Loucy (cell line): ENCODE measurements around the gene ASF1B.

Source experiments
- H2AFZ ChIP-seq: fragments of 200-600 bp; sonication (generic); 2 replicates; pipeline ENCODE4 v1.6.0; 2016; ENCODE audit warnings: antibody characterized with exemption, mild to moderate bottlenecking, low read length, moderate library complexity
- H3F3A ChIP-seq: fragments of 200-600 bp; 2 replicates; pipeline ENCODE4 v1.6.0; 2016; ENCODE audit warnings: antibody characterized with exemption, low read depth, mild to moderate bottlenecking
- H3K27me3 ChIP-seq: fragments of 200-600 bp; sonication (generic); 2 replicates; pipeline ENCODE4 v1.6.1; 2014; ENCODE audit warnings: low read length, mild to moderate bottlenecking; ENCODE audit not compliant: insufficient read depth, poor library complexity, severe bottlenecking
- H3K36me3 ChIP-seq: fragments of 200-600 bp; sonication (generic); 2 replicates; pipeline ENCODE4 v1.6.1; 2016; ENCODE audit warnings: low read length; ENCODE audit not compliant: insufficient read depth
- H3K4me1 ChIP-seq: fragments of 200-600 bp; sonication (generic); 2 replicates; pipeline ENCODE4 v1.5.1; 2014; ENCODE audit warnings: low read length, mild to moderate bottlenecking; ENCODE audit not compliant: insufficient read depth, poor library complexity, severe bottlenecking
- H3K4me2 ChIP-seq: fragments of 200-600 bp; sonication (generic); 2 replicates; pipeline ENCODE4 v1.6.0; 2014; ENCODE audit warnings: antibody characterized with exemption, low read length, low read depth, mild to moderate bottlenecking; ENCODE audit not compliant: poor library complexity, severe bottlenecking
- H3K4me3 ChIP-seq: fragments of 200-600 bp; sonication (generic); 2 replicates; pipeline ENCODE4 v1.5.1; 2014; ENCODE audit warnings: low read length, mild to moderate bottlenecking, mixed read lengths; ENCODE audit not compliant: poor library complexity, severe bottlenecking
- H3K79me2 ChIP-seq: fragments of 200-600 bp; sonication (generic); 2 replicates; pipeline ENCODE4 v1.6.1; 2014; ENCODE audit warnings: low read length; ENCODE audit not compliant: insufficient read depth
- H3K9ac ChIP-seq: fragments of 200-600 bp; sonication (generic); 2 replicates; pipeline ENCODE4 v1.6.0; 2014; ENCODE audit warnings: mild to moderate bottlenecking, low read depth, low read length, moderate library complexity; ENCODE audit not compliant: poor library complexity, severe bottlenecking
- H3K9me2 ChIP-seq: fragments of 200-600 bp; sonication (generic); replicated peaks from 2 replicates; pipeline ENCODE4 v1.6.1; 2016; ENCODE audit warnings: low read depth, low read length, mixed read lengths
- H3K9me3 ChIP-seq: fragments of 200-600 bp; sonication (generic); 2 replicates; pipeline ENCODE4 v1.6.1; 2014; ENCODE audit warnings: mild to moderate bottlenecking, antibody characterized with exemption, low read length, low read depth; ENCODE audit not compliant: insufficient read depth
- H4K20me1 ChIP-seq: fragments of 200-600 bp; sonication (generic); 2 replicates; pipeline ENCODE4 v1.6.0; 2014; ENCODE audit warnings: antibody characterized with exemption, low read length, mild to moderate bottlenecking; ENCODE audit not compliant: insufficient read depth, poor library complexity, severe bottlenecking
- EZH2phosphoT487 ChIP-seq: fragments of 200-600 bp; IDR thresholded peaks from 2 replicates; pipeline ENCODE4 v1.6.1; 2018; ENCODE audit warnings: antibody characterized with exemption, mild to moderate bottlenecking, moderate library complexity, borderline replicate concordance
- TF ChIP-seq, protein P1 (sequence below): fragments of 200-600 bp; sonication (generic); conservative IDR thresholded peaks from 2 replicates; pipeline ENCODE4 v1.5.1; 2014; ENCODE audit warnings: mild to moderate bottlenecking, antibody characterized with exemption, low read length

Gene ASF1B

DNA sequence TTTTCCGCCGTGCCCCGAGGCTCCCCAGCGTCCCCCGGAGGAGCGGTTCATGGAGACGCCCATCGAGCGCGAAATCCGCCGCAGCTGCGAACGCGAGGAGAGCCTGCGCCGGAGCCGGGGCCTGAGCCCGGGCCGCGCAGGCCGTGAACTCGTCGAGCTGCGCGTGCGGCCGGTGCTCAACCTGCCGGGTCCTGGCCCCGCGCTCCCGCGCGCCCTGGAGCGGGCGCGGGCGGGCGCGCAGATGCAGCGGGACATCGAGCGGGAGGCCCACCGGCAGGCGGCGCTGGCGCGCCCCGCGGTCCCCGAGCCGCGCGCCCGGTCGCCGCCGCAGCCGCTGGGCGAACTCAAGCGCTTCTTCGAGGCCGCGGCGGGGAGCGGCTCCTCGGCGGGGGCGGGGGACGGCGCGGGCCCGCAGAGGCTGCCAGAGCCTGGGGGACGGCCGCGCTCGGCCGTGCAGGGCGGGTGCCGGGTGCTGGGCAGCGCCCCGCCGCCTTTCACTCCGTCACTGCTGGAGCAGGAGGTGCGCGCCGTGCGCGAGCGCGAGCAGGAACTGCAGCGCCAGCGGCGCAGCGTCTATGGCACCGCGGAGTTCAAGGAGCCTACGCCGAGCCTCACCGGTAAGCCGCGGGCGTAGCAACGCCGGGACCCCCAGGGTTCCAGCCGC, 63.0 kb downstream of the ASF1B start:
- peaks cover 8% of the 10 kb centered on the region; the same call in 1 of the 2 replicates for H3K79me2 ChIP-seq
- no peaks in the 10 kb centered on the region for H3F3A ChIP-seq
- no peaks in the 10 kb centered on the region for H4K20me1 ChIP-seq
- peak overlapping the region; percentile 97 for H3K4me2 ChIP-seq
- H3K36me3 ChIP-seq = no peaks in the 10 kb centered on the region
- H3K9me3 ChIP-seq = no peaks in the 10 kb centered on the region
- H2AFZ ChIP-seq = peak overlapping the region; percentile 95
- TF ChIP-seq EZH2phosphoT487 = no peak
- TF ChIP-seq, protein P1, sequence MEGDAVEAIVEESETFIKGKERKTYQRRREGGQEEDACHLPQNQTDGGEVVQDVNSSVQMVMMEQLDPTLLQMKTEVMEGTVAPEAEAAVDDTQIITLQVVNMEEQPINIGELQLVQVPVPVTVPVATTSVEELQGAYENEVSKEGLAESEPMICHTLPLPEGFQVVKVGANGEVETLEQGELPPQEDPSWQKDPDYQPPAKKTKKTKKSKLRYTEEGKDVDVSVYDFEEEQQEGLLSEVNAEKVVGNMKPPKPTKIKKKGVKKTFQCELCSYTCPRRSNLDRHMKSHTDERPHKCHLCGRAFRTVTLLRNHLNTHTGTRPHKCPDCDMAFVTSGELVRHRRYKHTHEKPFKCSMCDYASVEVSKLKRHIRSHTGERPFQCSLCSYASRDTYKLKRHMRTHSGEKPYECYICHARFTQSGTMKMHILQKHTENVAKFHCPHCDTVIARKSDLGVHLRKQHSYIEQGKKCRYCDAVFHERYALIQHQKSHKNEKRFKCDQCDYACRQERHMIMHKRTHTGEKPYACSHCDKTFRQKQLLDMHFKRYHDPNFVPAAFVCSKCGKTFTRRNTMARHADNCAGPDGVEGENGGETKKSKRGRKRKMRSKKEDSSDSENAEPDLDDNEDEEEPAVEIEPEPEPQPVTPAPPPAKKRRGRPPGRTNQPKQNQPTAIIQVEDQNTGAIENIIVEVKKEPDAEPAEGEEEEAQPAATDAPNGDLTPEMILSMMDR = no peak; the same call in none of the 2 replicates
- no peaks in the 10 kb centered on the region for H3K9me2 ChIP-seq
- peak overlapping the region; percentile 84 for H3K4me3 ChIP-seq
- H3K9ac ChIP-seq = peak overlapping the region; percentile 79
- peaks cover 17% of the 10 kb centered on the region for H3K4me1 ChIP-seq
- no peaks in the 10 kb centered on the region for H3K27me3 ChIP-seq

DNA sequence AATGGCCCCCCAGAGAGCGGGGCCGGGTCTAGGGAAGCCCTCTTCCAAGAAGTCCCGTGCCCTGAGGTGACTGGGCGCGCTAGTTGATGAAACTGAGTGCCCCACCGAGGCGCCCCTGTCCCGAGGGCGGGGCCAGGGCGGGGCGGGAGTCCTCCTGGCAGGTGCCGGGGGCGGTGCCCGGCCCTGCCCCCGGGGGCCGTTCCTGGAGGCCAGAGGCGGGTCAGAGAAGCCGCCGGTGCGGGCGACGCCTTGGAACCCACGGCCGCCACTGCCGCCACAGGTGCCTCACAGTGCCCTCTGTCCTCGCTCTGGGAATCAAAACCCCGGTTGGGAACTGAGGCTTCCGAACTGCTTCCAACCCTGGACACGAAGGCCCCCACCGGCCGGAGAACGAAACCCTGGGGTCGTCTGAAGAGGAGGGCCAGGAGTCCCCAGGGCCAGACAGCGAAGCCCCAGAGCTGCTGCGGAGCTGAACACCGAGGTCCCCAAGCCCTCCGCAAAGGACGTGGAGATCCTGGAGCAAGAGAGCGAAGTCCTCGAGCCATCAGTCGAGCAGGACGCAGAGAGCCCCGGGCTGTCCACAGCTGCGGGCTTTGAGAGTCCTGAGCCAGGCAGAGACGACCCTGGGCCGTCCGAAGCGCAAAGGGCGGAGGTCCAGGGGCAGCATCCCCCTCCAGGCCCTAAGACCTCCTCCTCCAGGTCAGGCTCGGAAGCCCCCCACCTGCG, 63.7 kb downstream of the ASF1B start, which contains the start of gene MISP3:
Gene MISP3 (plus strand): TSS at position 252 of the 726 bp plus-strand sequence. CDS start 524 bp downstream, outside the sequence.
- no peak for TF ChIP-seq EZH2phosphoT487
- TF ChIP-seq, protein P1 = no peak
- H3K9me3 ChIP-seq = no peaks in the 10 kb centered on the region
- no peaks in the 10 kb centered on the region for H3K27me3 ChIP-seq
- peak within 1 kb of the TSS; percentile 97 for H3K4me2 ChIP-seq
- H3K36me3 ChIP-seq = no peaks in the 10 kb centered on the region
- H2AFZ ChIP-seq = peak within 1 kb of the TSS; percentile 95
- peak within 1 kb of the TSS; percentile 79 for H3K9ac ChIP-seq
- H3K79me2 ChIP-seq = peaks cover 8% of the 10 kb centered on the region; the same call in 1 of the 2 replicates
- no peaks in the 10 kb centered on the region for H3F3A ChIP-seq
- no peaks in the 10 kb centered on the region for H4K20me1 ChIP-seq
- no peaks in the 10 kb centered on the region for H3K9me2 ChIP-seq
- H3K4me3 ChIP-seq = peak within 1 kb of the TSS; percentile 84
- peaks cover 17% of the 10 kb centered on the region for H3K4me1 ChIP-seq

DNA sequence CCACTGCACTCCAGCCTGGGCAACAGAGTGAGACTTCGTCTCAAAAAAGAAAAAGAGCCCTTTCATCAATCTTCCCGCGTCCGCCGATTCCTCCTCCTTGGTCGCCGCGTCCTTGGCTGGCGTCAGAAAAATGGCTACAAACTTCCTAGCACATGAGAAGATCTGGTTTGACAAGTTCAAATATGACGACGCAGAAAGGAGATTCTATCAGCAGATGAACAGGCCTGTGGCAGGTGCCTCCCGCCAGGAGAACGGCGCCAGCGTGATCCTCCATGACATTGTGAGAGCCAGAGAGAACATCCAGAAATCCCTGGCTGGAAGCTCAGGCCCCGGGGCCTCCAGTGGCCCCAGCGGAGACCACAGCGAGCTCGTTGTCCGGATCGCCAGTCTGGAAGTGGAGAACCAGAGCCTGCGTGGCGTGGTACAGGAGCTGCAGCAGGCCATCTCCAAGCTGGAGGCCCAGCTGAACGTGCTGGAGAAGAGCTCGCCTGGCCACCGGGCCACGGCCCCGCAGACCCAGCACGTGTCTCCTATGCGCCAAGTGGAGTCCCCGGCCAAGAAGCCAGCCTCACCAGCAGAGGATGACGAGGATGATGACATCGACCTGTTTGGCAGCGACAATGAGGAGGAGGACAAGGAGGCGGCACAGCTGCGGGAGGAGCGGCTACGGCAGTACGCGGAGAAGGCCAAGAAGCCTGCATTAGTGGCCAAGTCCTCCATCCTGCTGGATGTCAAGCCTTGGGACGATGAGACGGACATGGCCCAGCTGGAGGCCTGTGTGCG, 65.9 kb downstream of the ASF1B start:
- H3K4me3 ChIP-seq = no peak overlapping the region
- H3K9me2 ChIP-seq = no peaks in the 10 kb centered on the region
- H3K4me2 ChIP-seq = no peak overlapping the region
- no peaks in the 10 kb centered on the region for H3K9me3 ChIP-seq
- H3K4me1 ChIP-seq = peaks cover 17% of the 10 kb centered on the region
- H3K27me3 ChIP-seq = no peaks in the 10 kb centered on the region
- no peak overlapping the region for H2AFZ ChIP-seq
- no peaks in the 10 kb centered on the region for H3F3A ChIP-seq
- H4K20me1 ChIP-seq = no peaks in the 10 kb centered on the region
- H3K79me2 ChIP-seq = peaks cover 8% of the 10 kb centered on the region; the same call in 1 of the 2 replicates
- no peak for TF ChIP-seq EZH2phosphoT487
- TF ChIP-seq, protein P1 = no peak
- H3K9ac ChIP-seq = no peak overlapping the region
- no peaks in the 10 kb centered on the region for H3K36me3 ChIP-seq
